GM21576 (cell line): Measurements from ENCODE around the gene KRTAP3-2.
"Not testable (repeated sequence)": the region's sequence is repeated elsewhere in the genome, so short reads cannot be mapped to it uniquely, and the experiment has no call there.

Source experiments
- ATAC-seq: cut with Tn5 transposase; IDR thresholded peaks from one replicate; pipeline ENCODE4 v1.9.1; 2021; ENCODE audit warnings: mild to moderate bottlenecking, moderate library complexity; ENCODE audit not compliant: unreplicated experiment

The KRTAP3-2 gene

DNA sequence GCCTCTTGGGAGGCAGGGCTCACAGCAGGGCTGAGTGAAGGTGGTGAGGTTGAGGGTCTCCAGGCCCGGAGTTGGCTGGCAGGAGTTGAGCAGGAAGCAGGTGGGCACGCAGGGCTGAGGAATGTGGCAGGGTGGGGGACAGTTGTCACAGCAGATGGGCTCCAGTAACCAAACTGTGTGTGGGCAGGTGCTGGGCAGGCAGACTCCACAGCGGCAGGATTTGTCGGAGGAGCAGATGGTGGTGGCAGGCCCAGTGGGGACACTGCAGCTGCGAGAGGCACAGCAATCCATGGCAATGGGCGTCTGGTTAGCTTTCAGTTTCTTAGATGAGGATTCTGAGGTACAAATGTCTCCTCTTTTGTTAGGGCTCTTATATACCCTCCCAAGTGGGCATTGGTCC lies at the start of gene KRTAP3-2:
Gene KRTAP3-2, minus strand, starts transcription at position 344 of the 400 bp plus-strand sequence. Its CDS starts 53 bp downstream, at position 291.
- not testable (repeated sequence) for ATAC-seq

DNA sequence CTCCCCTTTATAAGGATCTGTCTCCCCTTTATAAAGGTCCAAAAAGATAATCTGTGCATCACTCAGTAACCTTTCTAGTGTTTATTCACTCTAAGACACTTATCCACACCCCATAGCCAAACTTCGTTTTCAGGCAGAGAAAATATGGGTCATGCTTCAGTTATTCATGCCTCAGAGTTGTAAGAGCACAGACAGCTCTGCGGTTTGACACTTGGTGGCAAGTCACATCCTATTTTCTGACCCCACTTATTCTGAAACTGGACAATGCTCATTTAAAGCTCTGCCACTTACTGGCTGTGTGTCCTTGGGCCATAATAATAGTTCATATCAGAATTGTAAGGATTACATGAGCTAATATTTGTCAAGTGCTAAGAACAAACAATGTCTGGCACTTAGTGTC lies 49.4 kb upstream of the KRTAP3-2 start:
- ATAC-seq: no peak

DNA sequence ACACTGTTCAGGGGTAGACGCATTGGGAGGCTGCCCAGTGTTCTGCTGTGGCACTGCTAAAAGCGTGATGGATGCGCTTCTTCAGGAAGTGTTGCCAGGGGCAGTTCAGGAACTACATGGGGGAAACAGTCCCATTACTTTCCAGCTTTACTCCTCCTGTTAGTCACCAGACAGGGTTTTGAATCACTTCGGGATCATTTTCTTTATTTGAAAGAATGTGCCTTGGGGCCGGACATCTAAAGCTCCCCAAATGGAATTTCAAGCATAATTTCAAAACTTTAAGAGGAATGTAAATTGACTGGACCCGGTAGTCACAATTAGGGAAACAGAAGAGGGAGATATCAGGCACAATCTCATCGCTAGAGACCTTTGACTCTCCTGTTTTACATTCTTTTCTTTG lies 48.7 kb upstream of the KRTAP3-2 start:
- ATAC-seq: no peak

DNA sequence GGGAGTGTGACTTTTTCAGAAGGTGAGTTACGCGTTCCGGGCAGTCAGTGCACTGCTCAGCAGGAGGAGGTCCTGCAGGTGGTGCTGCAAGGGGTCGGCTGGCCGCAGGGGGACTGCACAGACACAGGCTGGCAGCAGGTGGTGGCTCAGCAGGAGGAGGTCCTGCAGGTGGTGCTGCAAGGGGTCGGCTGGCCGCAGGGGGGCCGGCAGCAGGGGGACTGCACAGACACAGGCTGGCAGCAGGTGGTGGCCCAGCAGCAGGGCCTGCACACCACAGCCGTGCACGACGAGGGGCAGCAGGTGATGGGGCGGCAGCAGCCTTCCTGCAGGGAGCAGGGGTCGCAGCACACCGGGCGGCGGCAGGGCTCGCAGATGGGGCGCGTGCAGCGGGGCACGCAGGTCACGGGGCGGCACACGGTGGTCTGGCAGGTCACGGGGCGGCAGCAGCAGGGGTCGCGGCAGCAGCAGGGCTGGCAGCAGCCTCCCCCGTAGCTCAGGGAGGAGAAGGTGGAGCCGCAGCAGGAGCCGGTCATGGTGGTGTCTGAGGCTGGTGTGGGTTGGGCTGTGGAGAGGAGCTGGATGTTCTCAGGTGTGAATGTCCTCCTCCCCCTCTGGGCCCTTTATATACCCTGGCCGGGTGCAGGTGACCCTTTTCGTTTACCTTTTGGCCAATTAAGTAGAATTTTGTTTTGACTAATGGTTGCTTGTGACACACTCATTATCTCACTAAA lies 47.2 kb upstream of the KRTAP3-2 start, which contains the start of gene KRTAP2-1:
Gene KRTAP2-1, minus strand, starts transcription at position 582 of the 731 bp plus-strand sequence. Its CDS starts 49 bp downstream, at position 533.
- not testable (repeated sequence) for ATAC-seq

DNA sequence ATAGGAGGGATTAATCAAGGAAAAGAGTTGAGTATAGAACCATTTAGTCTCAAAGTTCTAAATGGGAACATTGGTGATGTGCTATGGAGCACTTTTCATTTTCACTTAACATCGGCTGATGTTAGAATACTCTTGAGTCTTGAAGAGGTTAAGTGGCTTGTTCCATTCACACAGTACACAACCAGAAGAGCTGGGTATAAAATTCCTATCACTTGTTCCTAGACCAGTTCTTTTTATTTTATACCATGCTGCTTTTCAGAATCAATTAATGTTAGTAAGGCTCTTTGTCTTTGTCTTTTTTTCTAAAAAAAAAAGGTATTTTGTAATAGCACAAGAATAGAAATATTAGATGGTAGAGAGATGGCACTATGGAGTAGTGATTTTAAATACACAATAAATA lies 43.2 kb upstream of the KRTAP3-2 start:
- ATAC-seq: no peak

DNA sequence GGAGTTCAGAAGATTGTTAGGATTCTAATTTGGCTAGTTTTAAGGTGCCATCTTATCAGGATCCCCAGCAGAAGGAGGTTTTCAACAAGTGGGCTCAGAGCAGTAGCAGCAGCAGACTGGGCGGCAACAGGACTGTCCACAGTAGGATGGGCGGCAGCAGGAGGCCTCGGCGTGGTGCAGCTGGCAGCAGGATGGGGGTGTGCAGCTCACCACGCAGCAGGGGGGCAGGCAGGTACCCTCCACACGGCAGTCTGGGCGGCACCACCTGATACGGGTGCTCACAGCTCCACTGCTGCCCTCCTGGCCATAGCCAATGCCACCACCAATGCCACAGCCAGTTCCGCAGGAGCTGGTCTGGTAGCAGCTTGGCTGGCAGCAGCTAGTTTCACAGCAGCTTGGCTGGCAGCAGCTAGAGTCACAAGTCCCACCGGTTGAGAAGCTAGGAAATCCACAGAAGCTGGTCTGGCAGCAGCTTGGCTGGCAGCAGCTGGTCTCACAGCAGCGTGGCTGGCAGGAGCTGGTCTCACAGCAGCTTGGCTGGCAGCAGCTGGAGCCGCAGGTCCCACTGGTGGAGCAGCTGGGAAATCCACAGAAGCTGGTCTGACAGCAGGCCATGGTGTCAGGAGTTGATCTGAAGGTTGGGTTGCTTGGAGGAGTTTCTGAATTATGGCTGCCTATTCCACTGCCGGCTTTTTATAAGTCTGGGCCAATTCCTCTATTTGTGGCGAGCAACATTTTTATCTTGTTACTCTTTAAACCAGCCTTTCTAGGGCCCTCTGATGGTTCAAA lies 41.3 kb upstream of the KRTAP3-2 start, which contains the start of gene KRTAP1-1:
Gene KRTAP1-1, minus strand, starts transcription at position 668 of the 789 bp plus-strand sequence. Its CDS starts 53 bp downstream, at position 615.
- not testable (repeated sequence) for ATAC-seq

DNA sequence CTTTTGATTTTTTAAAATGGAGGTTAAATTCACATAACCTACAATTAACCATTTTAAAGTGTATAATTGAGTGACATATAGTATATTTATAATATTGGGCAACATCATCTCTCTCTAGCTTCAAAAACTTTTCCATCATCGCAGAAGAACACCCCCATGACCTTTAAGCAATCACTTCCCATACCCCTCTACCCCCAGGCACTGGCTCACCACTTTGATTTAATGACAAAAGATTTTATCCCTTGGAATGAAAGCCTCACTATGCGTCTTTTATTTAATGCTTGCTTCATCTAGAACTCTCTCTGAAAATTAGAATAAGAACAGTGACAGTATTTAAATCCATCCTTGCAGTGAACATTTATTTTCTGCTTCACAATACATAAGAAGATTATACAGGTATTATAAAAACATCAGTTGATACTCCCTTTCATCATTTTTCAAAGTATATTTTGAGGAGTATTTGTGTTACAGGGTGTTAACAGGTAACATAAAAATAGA lies 38.2 kb upstream of the KRTAP3-2 start:
- ATAC-seq: no peak

DNA sequence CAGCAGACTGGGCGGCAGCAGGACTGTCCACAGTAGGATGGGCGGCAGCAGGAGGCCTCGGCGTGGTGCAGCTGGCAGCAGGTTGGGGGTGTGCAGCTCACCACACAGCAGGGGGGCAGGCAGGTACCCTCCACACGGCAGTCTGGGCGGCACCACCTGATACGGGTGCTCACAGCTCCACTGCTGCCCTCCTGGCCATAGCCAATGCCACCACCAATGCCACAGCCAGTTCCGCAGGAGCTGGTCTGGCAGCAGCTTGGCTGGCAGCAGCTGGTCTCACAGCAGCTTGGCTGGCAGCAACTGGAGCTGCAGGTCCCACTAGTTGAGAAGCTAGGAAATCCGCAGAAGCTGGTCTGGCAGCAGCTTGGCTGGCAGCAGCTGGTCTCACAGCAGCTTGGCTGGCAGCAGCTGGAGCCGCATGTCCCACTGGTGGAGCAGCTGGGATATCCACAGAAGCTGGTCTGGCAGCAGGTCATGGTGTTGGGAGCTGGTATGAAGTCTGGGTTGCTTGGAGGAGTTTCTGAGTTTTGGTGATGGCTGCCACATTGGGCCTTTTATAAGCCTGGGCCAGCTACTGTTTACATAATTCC lies 34.7 kb upstream of the KRTAP3-2 start, which contains the start of gene KRTAP1-3:
Gene KRTAP1-3, minus strand, starts transcription at position 529 of the 590 bp plus-strand sequence. Its CDS starts 53 bp downstream, at position 476.
- not testable (repeated sequence) for ATAC-seq

DNA sequence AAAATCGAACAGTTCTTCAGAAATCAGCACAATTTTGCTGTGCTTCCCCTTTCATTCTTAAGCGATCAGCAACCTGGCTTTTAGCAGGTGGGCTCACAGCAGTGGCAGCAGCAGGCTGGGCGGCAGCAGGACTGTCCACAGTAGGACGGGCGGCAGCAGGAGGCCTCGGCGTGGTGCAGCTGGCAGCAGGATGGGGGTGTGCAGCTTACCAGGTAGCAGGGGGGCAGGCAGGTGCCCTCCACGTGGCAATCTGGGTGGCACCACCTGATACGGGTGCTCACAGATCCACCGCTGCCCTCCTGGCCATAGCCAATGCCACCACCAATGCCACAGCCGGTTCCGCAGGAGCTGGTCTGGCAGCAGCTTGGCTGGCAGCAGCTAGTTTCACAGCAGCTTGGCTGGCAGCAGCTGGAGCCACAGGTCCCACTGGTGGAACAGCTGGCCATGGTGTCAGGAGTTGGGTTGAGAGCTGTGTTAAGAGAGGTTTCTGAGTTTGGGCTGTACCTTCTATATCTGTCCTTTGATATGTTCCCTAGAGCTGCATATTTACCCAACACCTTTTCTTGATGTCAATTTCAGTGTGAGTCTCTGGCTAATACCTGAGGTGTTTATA lies 30.0 kb upstream of the KRTAP3-2 start, which contains the start of gene KRTAP1-4:
Gene KRTAP1-4, minus strand, starts transcription at position 563 of the 613 bp plus-strand sequence. Its CDS starts 117 bp downstream, at position 446.
- no peak for ATAC-seq

DNA sequence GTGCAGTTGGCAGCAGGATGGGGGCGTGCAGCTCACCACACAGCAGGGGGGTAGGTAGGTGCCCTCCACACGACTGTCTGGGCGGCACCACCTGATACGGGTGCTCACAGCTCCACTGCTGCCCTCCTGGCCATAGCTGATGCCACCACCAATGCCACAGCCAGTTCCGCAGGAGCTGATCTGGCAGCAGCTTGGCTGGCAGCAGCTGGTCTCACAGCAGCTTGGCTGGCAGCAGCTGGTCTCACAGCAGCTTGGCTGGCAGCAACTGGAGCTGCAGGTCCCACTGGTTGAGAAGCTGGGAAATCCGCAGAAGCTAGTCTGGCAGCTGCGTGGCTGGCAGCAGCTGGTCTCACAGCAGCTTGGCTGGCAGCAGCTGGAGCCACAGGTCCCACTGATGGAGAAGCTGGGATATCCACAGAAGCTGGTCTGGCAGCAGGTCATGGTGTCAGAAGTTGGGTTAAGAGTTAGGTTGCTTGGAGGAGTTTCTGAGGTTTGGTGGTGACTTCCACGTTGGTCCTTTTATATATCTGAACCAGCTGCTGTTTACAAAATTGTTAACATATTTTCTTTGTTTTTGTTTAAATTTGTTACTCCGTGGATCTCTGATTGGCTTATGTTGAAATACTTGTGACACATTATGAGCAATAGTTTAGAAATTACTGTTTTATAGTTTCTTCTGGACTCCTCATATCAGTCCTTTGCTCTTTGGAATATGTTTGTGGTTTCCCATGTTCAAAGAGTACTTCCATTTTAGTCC lies 27.2 kb upstream of the KRTAP3-2 start, which contains the start of gene KRTAP1-5:
Gene KRTAP1-5, minus strand, starts transcription at position 494 of the 757 bp plus-strand sequence. Its CDS starts 53 bp downstream, at position 441.
- ATAC-seq: no peak

DNA sequence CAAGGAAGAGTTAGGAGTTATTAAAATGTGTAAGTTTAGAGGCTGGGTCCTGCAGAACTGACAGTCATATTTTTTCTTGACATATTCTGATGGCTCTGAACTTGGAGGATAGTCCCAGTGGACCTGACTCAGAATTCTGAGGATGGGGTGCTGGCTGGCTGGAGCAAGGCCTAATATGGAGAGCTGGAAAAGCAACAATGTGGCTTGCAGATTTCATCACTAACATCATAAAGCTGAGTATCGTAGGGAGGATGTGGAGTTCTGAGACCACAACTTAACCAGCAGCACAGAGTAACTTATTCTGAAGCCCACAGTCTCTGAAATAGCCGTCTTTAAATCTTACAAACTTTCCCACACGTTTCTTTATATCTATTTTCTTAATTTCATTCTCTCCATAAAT lies 25.0 kb upstream of the KRTAP3-2 start:
- no peak for ATAC-seq

DNA sequence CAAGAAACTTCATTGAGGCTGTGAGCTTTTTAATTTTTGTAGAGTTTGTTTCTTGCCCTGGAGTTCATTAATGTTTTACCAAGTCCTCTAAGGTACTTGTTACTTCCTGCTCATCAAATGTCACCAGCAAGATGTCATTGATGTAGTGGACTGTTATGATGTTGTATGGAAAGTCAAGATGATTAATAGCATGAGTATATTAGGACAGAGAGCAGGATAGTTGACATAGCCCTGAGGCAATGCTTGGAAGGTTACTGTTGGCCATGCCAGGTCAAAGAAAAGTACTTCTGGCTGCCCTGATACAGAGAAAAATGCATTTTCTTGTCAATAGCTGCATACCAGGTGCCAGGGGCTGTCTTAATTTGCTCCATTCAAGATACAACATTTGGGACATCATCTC lies 20.6 kb upstream of the KRTAP3-2 start:
- no peak for ATAC-seq

DNA sequence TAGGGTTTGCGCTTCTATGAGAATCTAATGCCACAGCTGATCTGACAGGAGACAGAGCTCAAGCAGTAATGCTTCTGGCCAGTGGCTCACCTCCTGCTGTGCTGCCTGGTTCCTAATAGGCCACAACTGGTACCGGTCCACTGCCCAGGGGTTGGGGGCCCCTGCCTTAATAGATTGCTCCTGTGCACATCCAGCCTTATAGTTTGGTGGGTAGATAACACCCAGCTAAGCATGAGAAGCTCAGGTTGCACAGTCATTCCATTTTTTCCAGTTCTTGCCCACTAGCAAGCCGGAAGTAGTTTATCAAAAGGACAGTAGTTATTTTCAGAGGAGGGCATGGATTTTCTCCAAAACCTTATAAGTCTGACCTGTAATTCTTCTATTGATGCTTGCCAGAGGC lies 19.7 kb upstream of the KRTAP3-2 start:
- no peak for ATAC-seq

DNA sequence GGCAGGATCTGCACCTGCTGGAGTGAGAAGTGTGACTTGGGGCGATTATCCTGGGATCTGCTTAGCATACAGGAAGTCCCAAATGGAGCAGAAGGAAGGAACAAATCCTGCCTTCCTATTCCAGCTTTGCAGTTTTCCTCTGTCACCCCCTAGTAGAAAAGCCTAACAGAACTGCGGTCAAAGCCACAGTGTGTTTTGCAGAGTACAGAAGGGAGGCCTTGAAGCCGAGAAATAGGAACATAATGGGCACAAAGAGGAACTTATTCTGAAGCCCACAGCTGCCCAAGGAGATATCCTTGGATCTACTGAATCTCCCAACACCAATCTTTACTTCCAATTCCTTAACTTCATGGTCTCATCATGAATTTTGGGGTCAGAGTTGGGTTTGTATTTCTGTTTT lies 18.8 kb upstream of the KRTAP3-2 start:
- no peak for ATAC-seq

DNA sequence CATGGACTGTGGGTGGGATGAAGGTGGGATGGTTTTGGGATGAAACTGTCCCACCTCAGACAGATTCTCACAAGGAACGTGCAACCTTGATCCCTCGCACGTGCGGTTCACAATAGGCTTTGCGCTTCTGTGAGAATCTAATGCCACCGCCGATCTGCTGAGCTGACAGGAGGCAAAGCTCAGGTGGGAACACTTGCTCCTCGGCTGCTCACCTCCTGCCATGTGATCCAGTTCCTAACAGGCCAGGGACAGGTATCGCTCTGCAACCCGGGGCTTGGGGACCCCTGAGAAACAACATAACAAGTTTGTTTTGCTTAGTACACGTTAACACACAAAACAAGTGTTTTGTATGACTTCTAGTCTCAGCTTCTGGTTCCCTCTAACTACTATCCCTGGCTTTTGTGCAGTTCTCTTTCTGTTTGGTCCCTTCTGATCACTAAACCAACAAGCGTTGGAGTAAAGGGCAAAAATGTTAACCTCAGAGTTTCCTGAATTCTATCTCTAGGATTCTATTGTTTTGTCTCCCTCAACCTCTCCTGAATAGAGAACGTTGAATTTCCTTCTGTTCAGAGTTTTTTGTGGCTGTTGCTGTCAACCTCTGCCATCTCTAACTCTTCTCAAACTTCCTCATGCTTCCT lies 17.0 kb upstream of the KRTAP3-2 start:
- no peak for ATAC-seq

DNA sequence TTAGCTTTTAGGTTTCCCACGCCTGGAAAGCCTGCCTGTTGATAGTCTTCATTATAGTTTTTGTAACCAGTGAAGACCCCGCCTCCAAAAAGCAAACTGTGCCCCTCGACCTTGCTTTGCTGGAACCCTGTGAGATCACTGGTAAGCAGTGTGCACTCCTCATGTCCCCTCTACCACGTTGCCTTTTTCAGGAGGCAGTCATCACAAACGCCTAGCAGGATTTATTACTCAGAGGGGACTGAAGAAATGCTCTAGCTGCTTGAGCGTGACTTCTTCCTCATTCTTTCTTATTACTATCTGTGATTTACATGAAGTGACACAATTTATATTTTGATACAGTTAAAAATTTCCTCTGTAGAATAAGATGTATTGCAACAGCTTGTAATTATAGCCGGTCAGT lies 15.7 kb upstream of the KRTAP3-2 start:
- no peak for ATAC-seq

DNA sequence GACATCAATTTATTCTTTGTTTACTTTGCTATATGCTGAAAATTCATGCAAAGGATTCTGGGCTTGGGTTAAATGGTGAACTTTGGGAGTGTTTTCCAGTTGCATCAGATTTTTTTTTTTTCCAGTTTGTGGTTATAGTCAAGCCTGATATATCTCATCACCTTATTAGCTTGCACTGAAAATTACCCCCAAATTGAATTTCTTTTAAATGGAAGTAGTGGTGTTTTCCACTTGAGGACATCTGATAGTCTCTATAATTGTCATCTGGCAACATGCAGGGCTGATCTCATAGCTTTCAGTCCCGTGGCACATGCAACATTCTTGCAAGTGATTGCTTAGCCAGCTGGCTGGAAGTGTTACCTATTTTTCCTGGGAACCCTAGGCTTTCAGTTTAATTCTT lies 13.9 kb upstream of the KRTAP3-2 start:
- no peak for ATAC-seq

DNA sequence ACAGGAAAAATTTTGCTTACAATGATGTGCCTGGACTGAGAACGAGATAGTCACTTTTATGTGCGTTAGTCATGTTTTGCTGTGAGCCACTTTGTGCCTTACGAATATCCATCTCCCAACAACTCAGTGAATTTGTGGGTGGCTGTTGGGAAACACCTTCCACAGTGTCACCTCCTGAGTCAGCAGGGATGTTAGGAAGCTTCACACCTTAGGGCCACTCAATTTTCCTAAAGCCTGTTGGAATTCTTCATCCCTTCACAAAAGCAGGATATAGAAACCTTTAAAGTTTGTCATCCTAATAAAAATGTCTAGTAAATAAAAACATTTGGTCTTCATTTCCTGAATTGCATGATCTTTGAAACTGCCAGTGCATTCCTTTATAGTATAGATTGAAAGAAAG lies 13.5 kb upstream of the KRTAP3-2 start:
- ATAC-seq: no peak
